Stimulated activated CD8-positive, alpha-beta memory T cell treated with anti-CD3 and anti-CD28 coated beads, Interleukin-4, amount 100 ng/mL, for 4 hours (primary cell): Measurements from ENCODE around the gene RYR3.

Source experiments
- DNase-seq, 2 donors: peaks; one replicate each; pipeline ENCODE4 v3.0.0-alpha.2; 2020; ENCODE audit warnings: low read depth in 2 of 2, low spot score in 1 of 2

Gene RYR3

DNA sequence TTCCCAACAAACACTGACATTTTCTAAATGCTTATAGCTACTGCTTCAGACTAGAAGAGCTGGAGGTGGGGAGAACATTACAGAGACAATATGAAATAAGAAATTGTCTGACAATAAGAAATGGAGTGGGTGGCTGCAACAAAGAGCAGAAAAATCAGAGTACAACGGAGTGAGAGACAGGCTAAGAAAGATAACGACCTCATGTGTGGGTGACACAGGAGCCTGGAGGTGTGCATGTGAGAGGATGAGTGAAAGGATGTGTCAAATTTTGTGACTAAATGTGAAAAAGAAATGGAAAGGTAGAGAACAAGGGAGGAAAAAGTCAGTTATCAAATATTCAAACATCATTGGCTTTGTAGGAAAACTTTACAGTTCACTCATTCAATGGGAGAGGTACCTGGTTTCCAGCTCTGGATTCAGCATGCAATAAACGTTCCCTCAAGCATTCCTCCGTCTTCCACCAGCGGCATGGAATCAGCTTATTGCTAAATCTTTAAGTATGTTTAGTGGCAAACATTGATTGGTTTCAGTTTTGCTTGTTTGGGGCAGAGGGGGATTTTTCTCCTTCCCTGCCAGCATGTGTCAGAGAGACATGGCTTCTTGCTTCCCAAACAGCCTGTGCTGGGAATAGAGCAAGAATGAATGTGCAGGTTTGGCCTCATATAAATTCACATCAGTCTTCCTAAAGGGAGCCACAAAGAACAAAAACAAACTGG, 553.8 kb downstream of the RYR3 start:
- no peak for DNase-seq

DNA sequence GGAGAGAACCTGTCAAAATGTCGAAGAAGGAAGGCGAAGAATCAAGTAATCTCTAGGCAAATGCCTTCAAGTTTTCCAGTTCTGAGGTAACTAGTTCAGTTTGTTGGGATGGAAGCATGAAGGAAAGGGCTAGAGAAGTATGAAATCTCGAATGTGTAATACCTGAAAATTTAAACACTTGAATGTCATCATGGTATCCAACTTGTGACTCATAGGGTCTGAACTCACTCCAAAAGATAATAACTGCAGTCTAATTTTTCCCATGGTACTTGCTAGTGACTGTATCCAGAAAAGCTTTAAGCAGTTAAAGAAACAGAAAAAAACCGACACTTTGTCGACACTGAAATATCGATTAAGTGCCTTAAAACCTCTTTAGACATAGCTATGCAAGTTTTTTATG, 554.6 kb downstream of the RYR3 start:
- no peak for DNase-seq

DNA sequence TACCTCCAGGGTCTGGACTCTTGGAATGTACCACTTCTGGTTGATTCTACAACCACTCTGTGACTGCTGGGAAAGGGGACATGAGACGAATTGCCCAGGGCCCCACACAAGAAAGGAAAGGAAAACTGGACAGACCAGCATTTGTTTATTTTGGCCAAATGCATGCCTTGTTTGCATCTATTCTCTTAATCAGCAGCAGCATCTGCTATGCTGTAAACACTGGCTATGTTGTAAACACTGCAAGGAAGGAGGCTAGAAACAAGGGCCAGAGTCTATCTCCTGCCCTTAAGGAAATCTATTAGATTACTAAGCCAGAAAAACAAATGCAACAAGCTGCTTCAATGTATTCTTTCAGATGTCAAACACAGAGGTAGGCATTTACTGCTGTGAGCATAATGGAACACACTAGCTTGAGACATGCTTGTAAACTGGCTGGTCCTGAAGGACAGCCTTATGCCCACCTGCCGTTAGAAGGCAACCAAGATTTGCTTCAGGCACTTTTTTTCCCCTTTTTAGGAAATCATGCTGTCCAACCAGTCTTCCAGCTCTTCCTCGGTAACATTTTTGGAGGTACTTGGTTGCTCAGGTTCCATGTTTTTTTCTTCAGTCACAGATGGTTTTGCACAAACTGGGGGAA, 555.5 kb downstream of the RYR3 start:
- no peak for DNase-seq

DNA sequence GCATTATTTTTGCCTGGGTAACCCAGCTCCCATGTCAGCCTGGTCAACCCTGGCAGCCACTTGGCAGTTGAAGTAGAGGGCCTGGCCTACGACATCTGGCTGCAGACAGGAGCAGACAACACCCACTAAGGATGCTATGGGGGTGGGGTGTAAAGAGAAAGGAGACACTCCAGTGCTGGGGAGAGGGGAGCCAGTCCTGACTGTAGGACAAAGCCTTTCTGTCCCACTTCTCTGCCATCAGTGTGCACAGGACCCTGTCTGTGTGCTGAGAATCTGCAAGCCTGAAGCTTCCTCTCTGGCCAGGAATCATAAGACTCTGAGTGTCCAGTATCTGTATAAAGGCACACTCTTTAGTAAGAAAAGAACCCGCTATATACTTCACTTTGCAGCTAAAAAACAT, 561.2 kb downstream of the RYR3 start:
- DNase-seq = no peak

DNA sequence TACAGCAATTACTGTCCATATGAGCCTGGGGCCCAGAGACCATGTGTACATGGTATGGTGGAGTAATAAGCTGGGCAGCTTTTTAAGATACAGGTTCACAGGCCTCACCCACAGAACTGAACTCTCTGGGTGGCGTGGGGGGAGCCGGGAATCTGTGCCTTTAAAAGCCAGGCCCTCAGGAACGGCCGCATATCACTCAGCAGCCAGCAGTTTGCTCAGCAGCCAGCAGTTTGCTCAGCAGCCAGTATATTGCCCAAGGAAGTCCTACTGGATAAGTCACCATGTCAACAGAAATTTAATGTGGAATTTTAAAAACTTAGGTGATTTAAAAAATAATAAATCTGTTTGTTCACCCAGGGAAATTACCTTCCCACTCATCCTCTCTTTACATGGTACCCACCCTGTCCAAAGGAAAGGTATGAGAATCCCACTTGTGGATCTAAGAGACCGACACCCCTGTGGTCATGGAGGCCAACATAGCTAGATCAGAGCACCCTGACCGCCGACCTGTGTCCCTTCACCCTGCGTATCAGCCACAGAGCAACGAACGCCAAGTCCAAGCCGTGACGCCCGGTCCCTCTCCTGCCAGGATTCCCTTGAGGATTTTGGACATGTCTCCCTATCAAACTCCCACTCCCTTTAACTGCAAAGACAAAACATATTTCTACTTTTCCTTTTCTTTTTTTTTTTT, 561.8 kb downstream of the RYR3 start:
- DNase-seq = no peak

DNA sequence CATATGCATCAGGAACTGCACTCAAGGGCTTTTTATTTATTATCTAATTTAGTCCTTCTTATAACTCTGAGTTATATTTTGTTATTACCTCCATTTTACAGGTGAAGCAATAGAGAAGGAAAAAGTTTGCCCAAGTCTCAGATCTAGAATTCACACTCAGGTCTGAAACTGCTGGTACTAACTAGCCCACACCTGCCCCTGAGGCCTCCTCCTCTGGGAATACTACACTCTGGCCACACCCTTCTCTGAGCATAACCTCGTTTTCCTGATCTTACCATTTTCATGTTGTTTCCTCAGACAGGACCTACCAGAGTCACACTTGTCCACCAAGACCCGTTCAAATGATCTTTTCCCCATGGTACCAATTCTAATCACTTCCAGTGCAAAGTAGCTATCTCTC, 563.4 kb downstream of the RYR3 start:
- no peak for DNase-seq

DNA sequence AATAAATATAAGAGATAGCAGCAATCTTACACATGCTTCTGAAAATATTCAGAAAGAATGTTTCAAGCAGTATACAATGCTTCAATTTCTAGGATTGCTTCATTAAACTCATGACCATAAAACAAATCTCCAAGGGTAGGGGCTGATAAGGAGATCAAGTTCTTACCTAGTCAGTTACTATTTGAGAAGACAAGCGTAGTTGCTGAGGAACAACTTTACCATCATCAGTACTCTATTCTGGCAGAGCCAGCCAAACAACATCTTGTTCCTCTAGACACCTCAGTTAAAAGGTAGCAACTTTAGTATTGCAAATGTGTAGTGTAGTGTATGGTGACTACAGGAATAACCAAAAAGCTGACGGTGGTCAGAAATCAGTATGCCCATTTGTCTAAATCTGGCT, 572.2 kb downstream of the RYR3 start:
- DNase-seq = no peak

DNA sequence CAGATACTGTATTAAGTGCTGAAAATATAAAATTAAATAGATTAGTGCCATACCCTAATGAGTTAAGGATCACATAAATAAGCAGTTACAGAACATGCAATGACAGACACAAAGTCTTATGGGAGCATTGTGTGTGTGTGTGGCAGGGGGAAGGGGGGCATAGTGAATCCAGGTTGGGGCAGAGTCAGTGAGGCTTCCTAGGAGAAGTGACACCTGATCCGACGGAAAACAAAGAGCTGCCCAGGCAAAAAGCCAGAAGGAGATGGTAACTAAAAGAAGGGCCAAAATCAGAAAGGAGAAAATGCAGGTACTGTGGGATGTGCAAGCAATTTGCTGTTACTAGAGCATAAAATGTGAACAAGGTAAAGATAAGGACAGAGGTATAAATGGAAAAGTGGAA, 577.4 kb downstream of the RYR3 start:
- no peak for DNase-seq

DNA sequence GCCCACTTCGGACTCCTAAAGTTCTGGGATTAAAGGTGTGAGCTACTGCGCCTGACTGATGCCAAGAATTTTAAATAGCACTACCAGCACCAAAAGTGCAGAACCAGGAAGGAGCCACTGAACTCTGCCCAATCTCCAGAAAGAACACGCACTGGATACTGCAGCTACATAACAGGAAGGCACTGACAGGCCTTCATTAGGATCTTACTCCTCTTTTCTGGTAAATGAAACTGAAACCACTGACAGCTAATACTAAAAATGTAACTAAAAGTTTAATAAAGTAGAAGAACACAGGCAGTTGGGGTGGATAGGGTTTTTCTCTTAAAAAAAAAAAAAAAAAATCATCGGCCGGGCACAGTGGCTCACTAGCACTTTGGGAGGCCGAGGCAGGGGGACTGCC, 583.4 kb downstream of the RYR3 start:
- no peak for DNase-seq

DNA sequence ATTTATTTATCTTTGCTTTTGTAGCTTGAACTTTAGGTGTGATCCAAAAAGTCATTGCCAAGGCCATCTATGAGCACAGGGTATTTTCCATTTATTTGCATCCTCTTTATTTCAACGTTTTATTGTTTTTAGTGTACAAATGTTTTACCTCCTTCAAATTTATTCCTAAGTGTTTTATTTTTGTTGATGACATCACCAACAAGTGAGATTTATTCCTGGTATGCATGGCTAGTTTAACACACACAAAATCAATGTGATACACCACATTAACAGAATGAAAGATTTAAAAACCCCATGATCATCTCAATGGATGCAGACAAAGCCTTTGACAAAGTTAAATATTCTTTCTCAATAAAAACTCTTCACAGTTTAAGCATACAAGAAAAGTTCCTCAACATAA, 591.3 kb downstream of the RYR3 start:
- no peak for DNase-seq

DNA sequence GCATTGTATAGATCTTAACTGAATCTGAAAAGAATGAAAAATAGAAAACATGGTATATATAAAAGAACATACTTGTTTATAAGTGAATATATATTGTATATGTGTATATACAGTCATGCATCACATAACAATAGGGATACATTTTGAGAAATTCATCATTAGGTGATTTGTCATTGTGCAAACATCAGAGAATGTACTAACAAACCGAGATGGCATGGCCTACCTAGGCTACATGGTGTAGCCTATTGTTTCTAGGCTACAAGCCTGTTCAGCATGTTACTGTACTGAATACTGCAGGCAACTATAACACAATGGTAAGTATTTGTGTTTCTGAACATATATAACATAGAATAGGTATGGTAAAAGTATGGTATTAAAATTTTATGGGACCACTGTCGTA, 592.9 kb downstream of the RYR3 start:
- DNase-seq = no peak

DNA sequence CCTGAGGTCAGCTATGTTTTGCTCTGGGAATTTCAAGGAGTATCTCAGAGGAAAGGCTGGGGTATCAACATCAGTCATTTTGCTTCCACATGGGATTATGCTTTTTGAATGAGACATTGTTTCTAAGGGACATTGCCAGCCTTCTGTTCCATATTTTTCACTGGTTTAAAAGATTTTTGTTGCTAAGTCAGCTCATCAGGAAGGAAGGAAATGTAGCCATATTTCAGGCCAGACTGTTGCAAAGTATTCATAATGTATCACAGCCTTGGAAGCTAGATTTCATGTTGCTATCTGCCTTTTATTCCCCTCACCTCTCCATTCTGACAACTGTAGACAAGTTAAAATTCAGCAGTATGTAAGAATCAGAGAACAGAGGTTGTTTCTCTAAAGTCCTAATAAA, 596.6 kb downstream of the RYR3 start:
- DNase-seq = no peak

DNA sequence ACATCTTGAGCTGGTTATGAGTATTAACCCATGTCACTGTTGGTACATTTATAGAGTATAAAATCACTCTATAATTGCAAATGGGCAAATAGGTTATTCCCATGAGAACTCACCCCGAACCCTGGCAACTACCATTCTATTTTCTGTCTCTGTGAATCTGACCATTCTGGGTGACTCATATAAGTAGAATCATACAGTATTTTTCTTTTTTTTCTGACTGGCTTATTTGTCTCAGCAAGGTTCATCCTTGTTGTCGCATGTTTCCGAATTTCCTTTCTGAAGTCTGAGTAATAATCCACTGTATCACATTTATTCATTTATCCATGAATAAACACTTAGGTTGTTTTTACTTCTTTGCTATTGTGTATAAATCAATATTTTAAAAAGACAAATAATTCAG, 597.6 kb downstream of the RYR3 start:
- DNase-seq = no peak

DNA sequence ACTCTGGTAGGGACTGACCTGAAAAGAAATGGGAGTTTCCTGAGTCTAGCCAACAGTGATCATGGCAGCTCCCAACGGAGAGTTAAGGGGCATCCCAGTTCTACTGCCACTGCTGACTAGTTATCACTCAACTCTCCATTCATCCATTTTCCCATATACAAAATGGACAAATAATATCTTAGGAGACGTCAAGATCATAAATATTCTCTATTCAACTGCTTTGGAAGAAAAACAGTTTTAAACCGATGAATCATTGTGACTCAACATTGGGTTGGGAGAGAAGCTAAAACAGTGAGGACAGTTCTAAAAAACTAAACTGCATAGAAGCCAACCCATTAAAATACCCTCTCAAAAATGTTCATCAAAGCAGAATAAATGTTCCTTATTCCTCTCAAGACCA, 600.0 kb downstream of the RYR3 start:
- DNase-seq = no peak

DNA sequence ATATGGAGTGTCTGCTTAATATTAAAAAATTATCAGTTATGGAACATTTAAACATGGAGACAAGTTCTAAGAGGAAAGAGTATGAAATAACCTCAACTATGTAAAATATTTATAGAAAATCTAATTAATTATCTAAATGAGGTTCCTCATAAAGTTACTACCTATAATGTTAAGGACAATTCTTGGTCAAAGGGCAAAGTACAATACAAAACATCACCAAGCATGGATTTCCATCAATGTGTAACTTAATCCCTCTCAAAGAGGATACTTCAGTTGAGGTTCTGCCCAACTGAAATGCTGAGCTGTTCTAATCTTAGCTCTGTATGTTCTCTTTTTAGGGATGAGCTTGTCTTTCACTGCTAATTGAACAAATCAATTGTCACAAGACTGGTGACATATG, 601.6 kb downstream of the RYR3 start:
- DNase-seq = no peak

DNA sequence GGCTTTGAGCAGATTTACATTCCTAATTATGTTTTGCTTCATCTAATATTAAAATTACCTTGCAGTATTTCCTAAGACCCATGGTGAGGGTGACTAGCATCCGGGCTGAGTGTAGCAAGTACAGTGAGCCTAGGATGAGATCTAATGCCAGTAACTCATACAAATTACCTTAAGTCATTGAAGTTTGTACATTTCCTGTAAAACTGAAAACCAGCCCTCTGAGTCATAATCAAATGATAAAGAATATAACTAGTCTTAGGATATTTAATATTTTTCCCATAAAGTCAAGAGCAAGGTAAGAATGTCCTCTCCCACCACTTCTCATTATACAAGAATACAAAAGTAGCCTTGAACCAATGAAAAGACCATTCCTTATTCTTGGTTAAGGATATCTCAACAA, 602.7 kb downstream of the RYR3 start:
- no peak for DNase-seq
